Natural killer cell (primary cell): ENCODE results near the gene PEX14. TPM values are rescaled to one million over a fixed set of nuclear protein-coding genes. Genes with fewer than 3 reads are reported as not detected.

Experiments used
- ATAC-seq, 3 donors: fragments of 150-1000 bp in 2 of 3; fragments of 200-7000 bp in 1 of 3; cut with Tn5 transposase; 1 replicate in 1 of 3; 2 replicates in 2 of 3; pipeline ENCODE4 v1.10.0; 2021; ENCODE audit warnings: mild to moderate bottlenecking in 2 of 3, moderate library complexity in 2 of 3
- DNase-seq, 2 donors: peaks; one replicate each; pipeline versions ENCODE4 v3.0.0 to v3.0.0-alpha.2; 2013 to 2021; ENCODE audit warnings: mixed read lengths in 1 of 2
- H3K27ac ChIP-seq: one replicate; pipeline ENCODE4 v1.5.1; 2013; ENCODE audit warnings: mild to moderate bottlenecking, low read length
- H3K27me3 ChIP-seq: one replicate; pipeline ENCODE4 v1.6.1; 2013; ENCODE audit warnings: low read length; ENCODE audit not compliant: control insufficient read depth, insufficient read depth
- H3K36me3 ChIP-seq: one replicate; pipeline ENCODE4 v1.6.1; 2013; ENCODE audit warnings: low read length; ENCODE audit not compliant: control insufficient read depth, insufficient read depth
- H3K4me1 ChIP-seq: one replicate; pipeline ENCODE4 v1.6.1; 2013; ENCODE audit warnings: low read length; ENCODE audit not compliant: control insufficient read depth, insufficient read depth
- H3K4me3 ChIP-seq: one replicate; pipeline ENCODE4 v1.5.1; 2013; ENCODE audit warnings: low read length
- H3K9me3 ChIP-seq: one replicate; pipeline ENCODE4 v1.6.1; 2013; ENCODE audit warnings: low read length; ENCODE audit not compliant: control insufficient read depth, insufficient read depth
- H3K27ac Mint-ChIP-seq, 2 donors: one replicate each; pipeline ENCODE4 v1.8.0; 2022; ENCODE audit warnings: mild to moderate bottlenecking in 2 of 2, mixed read lengths in 2 of 2, moderate library complexity in 1 of 2
- H3K27me3 Mint-ChIP-seq, 2 donors: one replicate each; pipeline ENCODE4 v1.8.0; 2022; ENCODE audit warnings: low read depth in 2 of 2, mixed read lengths in 2 of 2
- H3K36me3 Mint-ChIP-seq: one replicate; pipeline ENCODE4 v1.8.0; 2022; ENCODE audit warnings: mixed read lengths
- H3K4me1 Mint-ChIP-seq, 2 donors: one replicate each; pipeline ENCODE4 v1.8.0; 2022; ENCODE audit warnings: mixed read lengths in 2 of 2
- H3K4me3 Mint-ChIP-seq: one replicate; pipeline ENCODE4 v1.8.0; 2022; ENCODE audit warnings: mild to moderate bottlenecking, moderate library complexity, mixed read lengths
- H3K9me3 Mint-ChIP-seq, 2 donors: one replicate each; pipeline ENCODE4 v1.8.0; 2022; ENCODE audit warnings: mixed read lengths in 2 of 2
- CTCF ChIP-seq: fragments of 200-600 bp; IDR thresholded peaks from one replicate; pipeline ENCODE4 v1.8.0; 2022; ENCODE audit warnings: antibody characterized with exemption
- WGBS: methylation state at CpG from one replicate; pipeline ENCODE4 v1.1.7; 2013; ENCODE audit warnings: missing lambda C conversion rate; ENCODE audit not compliant: insufficient coverage; 5-methylcytosine and 5-hydroxymethylcytosine counted together
- intact Hi-C: fragments of 100-400 bp; cut with micrococcal nuclease; formaldehyde crosslinking; loops from one replicate; pipeline ENCODE4 v1.14.2; 2022
- total RNA-seq, 4 donors: library from RNA; stranded (reverse); fragments of 120-200 nt in 1 of 4; gene quantifications; one replicate each; pipeline versions ENCODE4 v1.2.3 to v1.2.4, GENCODE V29; 2013 to 2022

The PEX14 gene
- total RNA-seq, 3 donors from 2014 or later (not counting 1 experiment from before 2014, with no cell fraction given): 21.4 to 27.3 (median 24.1) TPM

DNA sequence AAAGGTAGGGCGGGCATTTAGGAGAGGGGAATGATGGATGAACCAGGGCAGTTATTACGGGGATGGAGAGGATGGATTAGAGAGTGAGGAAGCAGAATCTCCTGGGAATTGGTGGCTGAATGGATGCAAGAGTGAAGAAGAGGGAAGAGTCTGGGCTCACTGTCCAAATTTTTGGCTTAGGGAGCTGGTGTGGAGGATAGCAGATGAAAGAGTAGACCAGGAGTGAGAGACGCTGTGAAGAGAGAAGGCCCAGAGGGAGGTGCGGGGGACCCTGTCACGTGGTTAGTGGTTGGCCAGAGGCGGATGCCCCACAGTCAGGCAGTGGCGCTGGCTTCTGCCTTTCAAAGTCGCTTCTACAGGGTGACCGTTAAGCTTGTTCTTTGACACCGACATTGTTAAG lies 78.4 kb downstream of the PEX14 start:
- Mint-ChIP-seq H3K4me1 (peaks cover 30 to 34% of the 10 kb centered on the region in 2 donors), H3K4me3 (peak overlapping the region; percentile 4), H3K27ac (peak overlapping the region; percentile 34 to 54), H3K27me3 (no peaks in the 10 kb centered on the region), H3K36me3 (no peaks in the 10 kb centered on the region), H3K9me3 (no peaks in the 10 kb centered on the region)
- Histone ChIP-seq H3K27ac (no peak overlapping the region), H3K27me3 (no peaks in the 10 kb centered on the region), H3K4me1 (peaks cover 11% of the 10 kb centered on the region), H3K4me3 (no peak overlapping the region), H3K9me3 (no peaks in the 10 kb centered on the region), H3K36me3 (no peaks in the 10 kb centered on the region)
- ATAC-seq (peak; percentile 72 to 93 (median 83)), DNase-seq (peak in 1 of 2 donors; percentile 28)
- intact Hi-C loops: no loop called here
- 39% methylated on average over 10 of the region's 10 CpGs for WGBS
- no peak for TF ChIP-seq CTCF

- H3K4me3 Mint-ChIP-seq: no peak overlapping the region
- no peaks in the 10 kb centered on the region for H3K36me3 Mint-ChIP-seq
- ATAC-seq (no peak), DNase-seq (no peak)
- H3K4me1 ChIP-seq: peaks cover 11% of the 10 kb centered on the region
- no peak overlapping the region for H3K27ac ChIP-seq
- H3K27ac Mint-ChIP-seq: peak overlapping the region; percentile 10
- WGBS: 86% methylated on average over 20 of the region's 20 CpGs
- no peaks in the 10 kb centered on the region for H3K27me3 Mint-ChIP-seq
- H3K9me3 ChIP-seq: no peaks in the 10 kb centered on the region
- no peaks in the 10 kb centered on the region for H3K27me3 ChIP-seq
- intact Hi-C loops: no loop called here
- peaks cover 24 to 27% of the 10 kb centered on the region in 2 donors for H3K4me1 Mint-ChIP-seq
- no peaks in the 10 kb centered on the region for H3K9me3 Mint-ChIP-seq
- H3K36me3 ChIP-seq: no peaks in the 10 kb centered on the region
- no peak overlapping the region for H3K4me3 ChIP-seq
- TF ChIP-seq CTCF: no peak
These were observed 81.1 kb downstream of the PEX14 start for GRCh38 chr1:10555635-10556429.

DNA sequence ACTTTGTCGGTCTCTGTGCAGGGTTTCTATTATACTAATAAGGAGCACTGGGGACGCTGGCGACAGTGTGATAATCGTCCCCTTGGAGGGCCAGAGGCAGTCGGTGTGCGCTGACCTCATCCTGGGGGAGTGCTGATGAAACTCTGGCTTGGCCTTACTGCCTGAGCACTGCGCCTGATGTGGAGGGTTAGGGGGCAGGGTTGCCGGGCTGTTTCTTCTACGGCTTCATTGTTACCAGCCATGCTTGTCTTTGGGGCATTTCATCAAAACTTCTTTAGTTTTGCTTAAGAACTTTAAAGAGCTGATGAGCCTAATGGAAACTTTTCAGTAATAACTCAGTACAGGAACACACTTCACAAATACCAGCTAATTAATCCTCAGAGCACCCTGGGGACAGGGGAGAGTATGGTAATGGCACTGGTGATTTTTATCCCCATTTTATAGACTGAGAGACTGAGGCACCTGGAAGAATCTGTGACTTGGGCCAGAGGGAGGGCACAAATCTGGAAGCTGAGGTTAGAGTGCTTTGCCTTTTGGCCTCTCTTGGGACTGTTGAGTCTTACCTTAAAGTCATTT lies 81.8 kb downstream of the PEX14 start:
- no peak for TF ChIP-seq CTCF
- Mint-ChIP-seq H3K9me3 (no peaks in the 10 kb centered on the region), H3K27me3 (no peaks in the 10 kb centered on the region), H3K4me1 (peaks cover 27 to 29% of the 10 kb centered on the region in 2 donors), H3K36me3 (no peaks in the 10 kb centered on the region), H3K4me3 (no peak overlapping the region), H3K27ac (peak overlapping the region; percentile 10)
- no peak overlapping the region for H3K4me3 ChIP-seq
- peaks cover 11% of the 10 kb centered on the region for H3K4me1 ChIP-seq
- ATAC-seq: no peak
- intact Hi-C loops: no loop called here
- H3K36me3 ChIP-seq: no peaks in the 10 kb centered on the region
- DNase-seq: no peak
- no peaks in the 10 kb centered on the region for H3K27me3 ChIP-seq
- no peaks in the 10 kb centered on the region for H3K9me3 ChIP-seq
- 89% methylated on average over 9 of the region's 9 CpGs for WGBS
- H3K27ac ChIP-seq: no peak overlapping the region
